GM19025 (cell line): ENCODE measurements around the gene HELB.

Source experiments
- ATAC-seq: cut with Tn5 transposase; IDR thresholded peaks from one replicate; pipeline ENCODE4 v1.9.1; 2021; ENCODE audit warnings: mild to moderate bottlenecking, low read depth, moderate library complexity; ENCODE audit not compliant: unreplicated experiment

Gene HELB

DNA sequence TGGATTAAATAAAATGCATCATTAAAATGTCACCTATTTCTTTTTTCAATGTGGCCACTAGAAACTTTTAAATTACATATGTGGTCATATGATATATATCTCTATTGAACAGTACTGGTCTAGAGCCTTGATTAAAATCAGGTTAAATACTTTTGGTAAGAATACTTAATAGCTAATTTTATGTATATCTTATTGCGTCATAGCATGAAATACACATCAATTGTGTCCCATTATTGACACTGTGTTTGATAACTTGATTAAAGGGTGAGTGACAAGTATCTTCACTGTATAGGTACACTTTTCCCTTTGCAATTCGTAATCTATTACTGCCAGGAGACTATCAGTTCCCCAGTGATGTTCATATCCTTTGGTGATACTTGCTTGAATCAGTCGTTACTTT, 4.4 kb upstream of the HELB start:
- no peak for ATAC-seq

GRCh38 chr12:66302827-66303169, 505 bp downstream of the HELB start:
- no peak for ATAC-seq

GRCh38 chr12:66303316-66303804, 1.1 kb downstream of the HELB start:
- peak; percentile 37 for ATAC-seq

- no peak for ATAC-seq
Measured at GRCh38 chr12:66304296-66304900, 2.1 kb downstream of the HELB start.

DNA sequence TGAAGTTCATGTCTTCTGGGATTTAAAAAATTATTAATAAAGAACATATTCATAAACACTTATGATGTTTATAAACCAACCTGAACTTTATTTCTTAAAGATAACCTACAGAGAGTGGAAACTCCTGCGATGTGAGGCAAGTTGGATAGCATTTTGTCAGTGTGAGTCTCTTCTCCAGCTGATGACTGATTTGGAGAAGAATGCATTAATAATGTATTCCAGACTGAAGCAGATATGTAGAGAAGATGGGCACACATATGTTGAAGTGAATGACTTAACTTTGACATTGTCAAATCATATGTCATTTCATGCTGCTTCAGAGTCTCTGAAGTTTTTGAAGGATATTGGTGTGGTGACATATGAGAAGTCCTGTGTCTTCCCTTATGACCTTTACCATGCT, 7.3 kb downstream of the HELB start:
- no peak for ATAC-seq

DNA sequence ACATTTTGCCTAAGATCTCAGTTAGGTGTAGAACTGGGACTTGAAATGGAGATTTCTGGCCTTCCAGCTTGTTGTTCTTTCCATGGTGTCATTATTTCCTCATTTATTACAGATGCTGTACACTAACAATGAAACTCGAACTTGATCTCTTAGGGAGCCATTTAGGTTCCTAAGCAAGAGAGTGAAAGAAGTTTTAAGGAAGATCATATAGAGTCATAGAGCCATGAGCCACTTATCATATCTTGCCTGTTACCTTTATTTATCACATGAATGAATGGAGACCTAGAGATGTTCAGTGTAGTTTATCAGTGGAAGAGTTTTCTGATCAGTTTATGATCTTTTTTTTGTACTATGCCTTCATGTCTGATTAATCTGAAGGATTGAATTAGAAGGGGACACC, 9.9 kb downstream of the HELB start:
- no peak for ATAC-seq

GRCh38 chr12:66314278-66314677, 12.0 kb downstream of the HELB start:
- ATAC-seq, result no peak

GRCh38 chr12:66319266-66319954, 17.1 kb downstream of the HELB start:
- ATAC-seq, result no peak

- no peak for ATAC-seq
Measured at GRCh38 chr12:66320996-66321395, 18.7 kb downstream of the HELB start.

DNA sequence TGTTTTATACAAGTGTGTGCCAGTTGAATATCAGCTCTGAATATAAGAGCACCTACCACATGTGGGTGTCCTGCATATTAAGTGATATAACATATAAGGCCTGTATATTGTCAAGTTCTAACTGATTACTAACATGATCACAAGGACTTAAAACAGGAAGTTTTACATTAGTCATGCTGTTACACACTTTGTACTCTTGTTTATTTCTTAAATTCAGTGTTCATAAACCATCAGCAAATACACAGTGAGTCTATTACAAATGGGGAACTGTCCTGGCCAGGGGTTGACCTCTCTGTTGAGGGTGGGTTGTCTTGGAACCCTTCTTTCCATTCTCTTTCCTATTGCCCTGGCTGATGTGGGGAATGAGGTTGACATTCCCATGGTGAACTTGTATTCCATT, 19.1 kb downstream of the HELB start:
- no peak for ATAC-seq

DNA sequence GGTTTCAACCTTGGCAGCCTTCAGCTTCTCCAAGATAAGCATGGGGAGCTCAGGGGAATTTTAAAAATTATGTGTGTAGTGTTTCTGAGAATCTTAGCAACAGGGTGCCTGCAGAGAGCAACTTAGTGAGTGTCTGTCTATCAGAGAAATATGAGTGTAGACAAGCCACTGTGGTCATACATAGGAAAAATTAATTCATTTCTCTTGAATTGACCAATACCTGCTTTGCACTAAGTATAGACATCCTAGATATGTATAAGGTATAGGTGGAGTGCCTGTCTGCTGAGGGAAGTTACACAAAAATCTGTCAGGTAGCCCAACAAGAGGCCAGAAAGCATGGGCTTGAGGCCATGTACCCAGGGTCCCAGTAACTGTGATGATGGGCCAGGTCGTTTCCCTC, 20.7 kb downstream of the HELB start:
- ATAC-seq, result no peak

GRCh38 chr12:66329941-66330340, 27.6 kb downstream of the HELB start:
- no peak for ATAC-seq

- ATAC-seq, result no peak
Measured at GRCh38 chr12:66331016-66331415, 28.7 kb downstream of the HELB start.

GRCh38 chr12:66331814-66332213, 29.5 kb downstream of the HELB start:
- ATAC-seq, result no peak

GRCh38 chr12:66335746-66336145, 33.5 kb downstream of the HELB start:
- no peak for ATAC-seq

GRCh38 chr12:66337381-66338010, 35.2 kb downstream of the HELB start:
- ATAC-seq, result no peak

DNA sequence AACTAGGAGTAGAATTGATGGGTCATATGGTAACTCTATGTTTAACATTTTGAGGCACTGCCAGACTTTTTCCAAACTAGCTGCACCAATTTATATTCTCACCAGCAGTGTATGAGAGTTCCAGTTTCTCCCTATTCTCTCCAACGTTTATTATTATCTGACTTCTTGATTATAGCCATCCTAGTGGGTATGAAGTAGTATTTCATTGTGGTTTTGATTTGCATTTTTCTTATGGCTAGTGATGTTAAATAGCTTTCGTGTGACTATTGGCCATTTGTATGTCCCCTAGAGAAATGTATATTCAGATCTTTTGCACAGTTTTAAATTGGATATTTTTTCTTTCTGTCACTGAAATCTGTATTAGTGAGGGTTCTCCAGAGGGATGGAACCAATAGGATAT, 37.8 kb downstream of the HELB start:
- ATAC-seq, result no peak

GRCh38 chr12:66341126-66341525, 38.8 kb downstream of the HELB start:
- no peak for ATAC-seq

DNA sequence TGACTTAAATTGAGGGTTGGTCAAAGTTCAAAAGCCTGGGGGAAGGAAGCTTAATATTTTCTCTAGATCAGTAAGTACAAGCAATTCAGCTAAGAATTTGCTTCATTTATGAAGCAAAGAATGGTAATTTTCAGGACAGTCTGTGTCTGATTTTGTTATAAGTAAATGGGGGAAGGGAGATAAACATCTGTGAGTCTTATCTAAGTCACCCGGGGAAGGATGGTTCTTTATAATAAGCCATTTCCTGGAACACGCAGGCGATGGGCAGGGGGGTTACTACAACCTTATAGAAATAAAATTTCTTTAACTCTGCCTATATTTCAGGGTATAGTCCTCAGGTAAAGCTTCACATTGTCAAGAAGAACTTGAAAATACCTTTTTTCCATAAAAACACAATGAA, 42.9 kb downstream of the HELB start:
- ATAC-seq, result no peak

DNA sequence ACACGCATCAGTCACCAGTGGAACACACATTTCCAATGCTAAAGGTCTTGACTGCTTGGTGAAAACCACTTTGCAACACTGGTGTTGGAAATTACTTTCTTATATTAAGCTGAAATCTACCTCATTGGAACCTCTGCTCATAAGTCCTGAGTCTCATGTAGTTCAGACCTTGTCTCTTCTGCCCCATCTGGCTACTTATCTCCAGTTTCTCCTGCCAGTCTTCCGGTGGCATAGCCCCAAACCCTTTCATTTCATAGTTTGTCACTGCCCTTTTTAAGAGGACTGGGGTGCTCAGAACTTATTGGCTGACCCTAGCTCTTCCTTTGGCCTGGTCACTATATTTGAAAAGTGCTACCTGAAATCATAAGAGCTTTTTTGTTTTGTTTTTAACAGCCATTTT, 43.7 kb downstream of the HELB start:
- ATAC-seq, result no peak

DNA sequence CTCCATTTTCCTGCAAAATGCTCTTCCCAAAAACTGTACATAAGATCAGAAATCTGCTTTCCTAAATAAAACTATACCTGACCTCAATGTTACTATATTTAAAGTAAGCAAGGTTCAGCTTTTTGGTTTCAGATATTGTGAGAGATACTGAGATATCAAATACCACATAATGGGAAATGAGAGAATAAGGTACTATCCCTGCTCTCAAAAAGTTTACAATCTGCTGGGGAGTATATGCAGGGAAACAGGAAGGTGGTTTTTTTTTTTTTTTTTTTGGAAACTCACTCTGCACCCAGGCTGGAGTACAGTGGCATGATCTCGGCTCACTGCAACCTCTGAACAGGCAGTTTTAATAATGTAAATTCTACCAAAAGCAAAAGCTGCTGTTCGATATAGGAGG, 49.0 kb downstream of the HELB start:
- no peak for ATAC-seq

DNA sequence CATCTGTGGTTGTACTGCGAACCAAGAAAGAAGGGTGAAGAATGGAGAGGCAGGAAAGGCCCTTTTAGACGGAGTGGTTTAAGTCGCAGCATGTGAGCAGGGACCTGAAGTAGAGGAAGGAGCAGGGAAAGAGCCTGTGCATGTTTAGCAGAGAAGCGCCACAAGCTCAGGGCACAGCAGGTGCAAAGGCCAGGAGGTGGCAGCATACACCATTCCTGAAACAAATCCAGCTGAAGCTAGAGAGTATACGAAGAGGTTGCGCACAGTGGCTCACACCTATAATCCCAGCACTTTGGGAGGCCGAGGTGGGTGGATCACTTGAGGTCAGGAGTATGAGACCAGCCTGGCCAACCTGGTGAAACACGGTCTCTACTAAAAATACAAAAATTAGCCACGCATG, 49.9 kb downstream of the HELB start:
- ATAC-seq, result no peak
